Smooth muscle cell of bladder (primary cell): ENCODE results near the gene ZBP1. TPM values are rescaled to one million over a fixed set of nuclear protein-coding genes. Genes with fewer than 3 reads are reported as not detected.

Experiments
- total RNA-seq: library from RNA; depleted of rRNA; stranded (reverse); fragments of >200 nt; gene quantifications from 2 replicates; pipeline ENCODE4 v1.2.3, GENCODE V29; 2014

The ZBP1 gene
- total RNA-seq: under 0.01 TPM in 1 of 2 replicates, not detected in the other

GRCh38 chr20:57620274-57620990 is at the start of gene ZBP1:
Gene ZBP1, minus strand, starts transcription at chr20:57620426. Its CDS starts 131 bp downstream, at chr20:57620295.

GRCh38 chr20:57560554-57561355 is 59.5 kb downstream of the ZBP1 start, which contains the start of gene PCK1:
Gene PCK1, plus strand, starts transcription at chr20:57561110. Its CDS starts 302 bp downstream, at chr20:57561412.

Other genes with a start within 250 kb of the ZBP1 start
- gene RBM38, start 229.0 kb downstream of the ZBP1 start, total RNA-seq: 2.8 and 6.0 TPM in 2 replicates
- gene CTCFL, start 95.3 kb downstream of the ZBP1 start, total RNA-seq: not detected in 2 replicates
- 0.14 TPM in 1 of 2 replicates, not detected in the other for gene PCK1, start 59.3 kb downstream of the ZBP1 start, total RNA-seq
- gene PMEPA1, start 89.6 kb upstream of the ZBP1 start, total RNA-seq: 1.3 and 6.3 TPM in 2 replicates